ENCODE data around the gene DOP1A.

DOP1A gene

GRCh38 chr6:83192456-83192855 is 125.0 kb downstream of the DOP1A start:
- Histone ChIP-seq H4K20me1 (ENCODE audit: insufficient read depth, low read length) (no peaks in the 10 kb centered on the region), H3K36me3 (ENCODE audit: insufficient read depth, low read length) (peaks cover 21% of the 10 kb centered on the region), H3K4me2 (ENCODE audit: low read length) (peak overlapping the region; percentile 92), H3K4me1 (ENCODE audit: insufficient read depth, low read length, severe bottlenecking) (peaks cover 29% of the 10 kb centered on the region), H3F3A (ENCODE audit: insufficient read depth, low read length) (no peaks in the 10 kb centered on the region; the same call in 1 of the 2 replicates), H3K9me3 (ENCODE audit: low read length) (no peaks in the 10 kb centered on the region), H3K27ac (ENCODE audit: low read depth, low read length, poor library complexity, severe bottlenecking) (no peak overlapping the region), H3K4me3 (ENCODE audit: low read depth, low read length, poor library complexity, severe bottlenecking) (peak overlapping the region; percentile 94), H3K27me3 (ENCODE audit: insufficient read depth, low read length) (no peaks in the 10 kb centered on the region), H2AFZ (ENCODE audit: low read length) (no peak overlapping the region), H3K79me2 (ENCODE audit: insufficient read depth, low read length) (peaks cover 6% of the 10 kb centered on the region), H3K9me2 (ENCODE audit: low read depth, low read length) (no peaks in the 10 kb centered on the region), H3K9ac (ENCODE audit: low read length) (peak overlapping the region; percentile 84)
- TF ChIP-seq EZH2 (IDR thresholded peaks at IDR 0.05; ENCODE audit: borderline replicate concordance, low read length), result no peak
- TF ChIP-seq CTCF (IDR thresholded peaks at IDR 0.05; ENCODE audit: low read length), result no peak

DNA sequence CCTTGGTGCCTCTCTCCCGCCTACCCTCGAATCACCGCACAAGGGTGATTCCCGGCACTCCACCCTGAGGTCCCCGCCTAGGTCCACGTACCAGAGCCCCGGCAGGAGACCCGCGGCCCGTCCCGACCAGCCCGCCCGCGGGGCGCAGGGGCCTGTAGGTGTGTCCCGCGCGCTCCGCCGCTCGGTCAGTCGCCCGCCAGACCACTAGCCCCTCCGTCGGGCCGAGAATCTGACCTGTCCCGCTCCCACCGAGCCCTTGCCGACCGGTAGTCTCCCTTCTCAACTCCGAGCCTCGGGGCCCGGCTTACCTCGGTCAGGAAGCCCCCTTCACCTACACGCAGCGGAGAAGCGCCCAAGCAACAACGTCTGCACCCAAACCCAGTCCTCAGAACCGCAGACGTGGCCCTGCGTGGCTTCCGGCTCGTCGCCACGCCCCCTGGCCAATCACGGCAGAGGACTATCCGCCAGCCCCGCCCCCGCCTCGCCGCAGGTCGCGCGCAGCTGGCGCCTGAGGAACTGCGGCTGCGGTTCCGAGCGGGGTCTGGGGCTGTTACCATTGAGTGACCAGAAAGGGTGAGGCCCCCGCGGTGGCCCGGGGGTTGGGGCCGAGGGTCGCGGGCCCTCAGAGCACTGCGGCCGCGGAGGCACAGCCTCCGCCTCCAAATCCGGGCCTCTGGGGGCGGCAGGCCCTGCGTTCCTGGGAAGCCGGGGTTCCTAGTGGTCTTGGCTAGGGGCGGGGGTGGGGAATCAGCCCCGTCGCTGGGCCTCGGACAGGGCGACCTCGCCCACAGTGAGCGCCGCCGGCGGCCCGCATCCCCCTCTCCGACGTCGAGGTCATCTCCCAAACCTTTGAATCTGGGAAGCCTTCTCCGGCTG is 125.6 kb downstream of the DOP1A start, which contains the start of the genes PGM3 and RWDD2A:
Gene PGM3, minus strand, starts transcription at position 395 of the 876 bp plus-strand sequence. CDS start 2,253 bp downstream, outside the sequence.
Gene RWDD2A, plus strand, starts transcription at position 487 of the 876 bp plus-strand sequence. CDS start 1,095 bp downstream, outside the sequence.
- Histone ChIP-seq H3K27me3 (ENCODE audit: insufficient read depth, low read length) (no peaks in the 10 kb centered on the region), H3F3A (ENCODE audit: insufficient read depth, low read length) (no peaks in the 10 kb centered on the region; the same call in 1 of the 2 replicates), H3K9me2 (ENCODE audit: low read depth, low read length) (no peaks in the 10 kb centered on the region), H3K4me1 (ENCODE audit: insufficient read depth, low read length, severe bottlenecking) (peaks cover 29% of the 10 kb centered on the region), H3K9me3 (ENCODE audit: low read length) (no peaks in the 10 kb centered on the region), H2AFZ (ENCODE audit: low read length) (peak within 1 kb of the TSS; percentile 74), H3K4me2 (ENCODE audit: low read length) (peak within 1 kb of the TSS; percentile 92), H3K79me2 (ENCODE audit: insufficient read depth, low read length) (peaks cover 6% of the 10 kb centered on the region), H3K9ac (ENCODE audit: low read length) (peak within 1 kb of the TSS; percentile 84), H4K20me1 (ENCODE audit: insufficient read depth, low read length) (no peaks in the 10 kb centered on the region), H3K4me3 (ENCODE audit: low read depth, low read length, poor library complexity, severe bottlenecking) (peak within 1 kb of the TSS; percentile 94), H3K36me3 (ENCODE audit: insufficient read depth, low read length) (peaks cover 21% of the 10 kb centered on the region), H3K27ac (ENCODE audit: low read depth, low read length, poor library complexity, severe bottlenecking) (no peak within 1 kb of the TSS)
- TF ChIP-seq EZH2 (IDR thresholded peaks at IDR 0.05; ENCODE audit: borderline replicate concordance, low read length) (no peak), CTCF (IDR thresholded peaks at IDR 0.05; ENCODE audit: low read length) (no peak)

DNA sequence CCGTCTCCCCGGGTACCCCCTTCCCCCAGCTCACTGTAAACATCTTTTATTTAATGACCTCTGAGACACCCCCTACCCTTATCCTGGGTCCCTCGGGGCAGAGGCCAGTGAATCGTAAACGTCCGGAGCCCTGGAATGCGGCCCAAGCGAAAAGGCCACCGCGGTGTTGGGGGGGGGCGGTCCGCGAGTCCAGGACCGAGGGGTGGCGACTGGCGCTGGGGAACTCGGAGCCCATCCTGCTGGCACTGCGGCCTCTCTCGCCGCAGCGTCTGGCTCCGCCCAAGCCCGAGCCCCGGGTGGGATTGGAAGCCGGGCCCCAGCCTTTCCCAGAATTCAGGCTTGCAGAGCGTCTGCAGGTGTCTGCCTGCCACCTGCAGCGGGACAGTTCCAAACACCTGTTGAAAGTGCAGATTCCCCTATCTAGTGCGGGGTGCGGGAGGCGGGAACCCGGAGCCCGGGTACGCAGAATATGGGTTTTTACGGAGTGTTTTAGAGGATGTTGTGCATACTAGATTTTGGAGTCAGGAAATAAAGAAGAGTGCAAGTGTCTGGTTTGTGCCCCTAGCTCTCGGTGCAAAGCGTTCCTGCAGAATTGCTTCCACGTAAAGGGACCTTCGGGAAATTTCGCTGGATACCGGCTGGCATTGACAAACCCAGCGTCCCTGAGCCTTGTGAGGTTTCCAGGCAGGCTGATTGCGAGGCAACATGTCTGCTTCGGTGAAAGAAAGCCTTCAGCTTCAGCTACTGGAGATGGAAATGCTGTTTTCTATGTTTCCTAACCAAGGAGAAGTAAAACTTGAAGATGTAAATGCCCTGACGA is 126.5 kb downstream of the DOP1A start:
- Histone ChIP-seq H3K4me1 (ENCODE audit: insufficient read depth, low read length, severe bottlenecking) (peaks cover 29% of the 10 kb centered on the region), H3K27ac (ENCODE audit: low read depth, low read length, poor library complexity, severe bottlenecking) (no peak overlapping the region), H2AFZ (ENCODE audit: low read length) (peak overlapping the region; percentile 74), H3K4me3 (ENCODE audit: low read depth, low read length, poor library complexity, severe bottlenecking) (peak overlapping the region; percentile 94), H3K4me2 (ENCODE audit: low read length) (peak overlapping the region; percentile 92), H3K9me2 (ENCODE audit: low read depth, low read length) (no peaks in the 10 kb centered on the region), H4K20me1 (ENCODE audit: insufficient read depth, low read length) (no peaks in the 10 kb centered on the region), H3K27me3 (ENCODE audit: insufficient read depth, low read length) (no peaks in the 10 kb centered on the region), H3K9me3 (ENCODE audit: low read length) (no peaks in the 10 kb centered on the region), H3K36me3 (ENCODE audit: insufficient read depth, low read length) (peaks cover 20% of the 10 kb centered on the region), H3K79me2 (ENCODE audit: insufficient read depth, low read length) (peaks cover 6% of the 10 kb centered on the region), H3K9ac (ENCODE audit: low read length) (peak overlapping the region; percentile 84), H3F3A (ENCODE audit: insufficient read depth, low read length) (no peaks in the 10 kb centered on the region; the same call in 1 of the 2 replicates)
- TF ChIP-seq CTCF (IDR thresholded peaks at IDR 0.05; ENCODE audit: low read length) (no peak), EZH2 (IDR thresholded peaks at IDR 0.05; ENCODE audit: borderline replicate concordance, low read length) (no peak)
